Measurements from ENCODE around the gene SNAPC4.

DNA sequence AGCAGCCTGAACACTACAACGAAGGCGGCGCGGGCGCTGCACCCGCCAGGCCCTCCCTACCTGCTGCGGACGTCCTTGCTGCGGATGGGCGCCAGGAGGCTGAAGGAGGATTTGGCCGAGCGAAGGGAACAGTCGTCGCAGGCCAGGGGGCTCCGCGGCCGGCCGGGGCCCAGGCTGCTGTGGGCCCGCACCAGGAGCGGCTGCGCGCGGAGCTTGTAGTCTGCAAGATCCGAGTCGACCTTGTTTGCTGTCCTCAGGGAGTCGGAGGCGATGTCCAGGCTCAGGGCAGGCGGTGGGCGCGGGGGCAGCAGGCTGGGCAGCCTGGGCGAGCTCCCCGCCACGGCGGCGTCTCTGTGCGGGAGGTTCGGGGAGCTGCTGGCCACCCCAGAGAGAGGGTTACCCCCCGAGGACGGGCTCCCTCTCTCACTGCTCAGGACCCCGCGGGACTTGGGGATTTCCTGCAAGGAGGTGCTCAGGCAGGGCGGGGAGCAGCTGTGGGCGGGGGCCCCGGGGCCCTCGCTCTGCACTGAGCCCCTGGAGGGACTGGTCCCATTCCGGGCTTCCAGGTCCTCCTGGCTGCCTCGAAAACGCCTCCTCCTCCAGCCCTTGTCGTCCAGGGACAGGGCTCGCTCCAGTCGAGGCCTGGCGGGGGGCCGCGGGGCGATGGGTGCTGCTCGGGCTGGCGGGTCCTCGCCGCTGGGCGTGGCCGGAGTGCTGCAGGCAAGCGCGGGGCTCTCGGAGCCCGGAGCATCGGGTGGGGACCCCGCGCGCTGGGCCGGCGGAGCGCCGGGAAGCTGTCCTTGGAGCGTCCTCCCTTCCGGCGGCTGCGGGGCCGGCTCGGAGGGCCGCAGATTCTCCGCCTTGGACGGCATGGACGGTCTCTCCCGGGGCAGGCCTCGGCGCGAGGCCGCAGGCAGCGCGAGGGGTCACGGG lies 38.8 kb upstream of the SNAPC4 start:
- TF ChIP-seq EZH2phosphoT487 (IDR thresholded peaks at IDR 0.05; ENCODE audit: low read depth, severe bottlenecking, unreplicated experiment) (no peak), EZH2 (IDR thresholded peaks at IDR 0.05; ENCODE audit: borderline replicate concordance) (no peak)
- TF ChIP-seq, protein P1, sequence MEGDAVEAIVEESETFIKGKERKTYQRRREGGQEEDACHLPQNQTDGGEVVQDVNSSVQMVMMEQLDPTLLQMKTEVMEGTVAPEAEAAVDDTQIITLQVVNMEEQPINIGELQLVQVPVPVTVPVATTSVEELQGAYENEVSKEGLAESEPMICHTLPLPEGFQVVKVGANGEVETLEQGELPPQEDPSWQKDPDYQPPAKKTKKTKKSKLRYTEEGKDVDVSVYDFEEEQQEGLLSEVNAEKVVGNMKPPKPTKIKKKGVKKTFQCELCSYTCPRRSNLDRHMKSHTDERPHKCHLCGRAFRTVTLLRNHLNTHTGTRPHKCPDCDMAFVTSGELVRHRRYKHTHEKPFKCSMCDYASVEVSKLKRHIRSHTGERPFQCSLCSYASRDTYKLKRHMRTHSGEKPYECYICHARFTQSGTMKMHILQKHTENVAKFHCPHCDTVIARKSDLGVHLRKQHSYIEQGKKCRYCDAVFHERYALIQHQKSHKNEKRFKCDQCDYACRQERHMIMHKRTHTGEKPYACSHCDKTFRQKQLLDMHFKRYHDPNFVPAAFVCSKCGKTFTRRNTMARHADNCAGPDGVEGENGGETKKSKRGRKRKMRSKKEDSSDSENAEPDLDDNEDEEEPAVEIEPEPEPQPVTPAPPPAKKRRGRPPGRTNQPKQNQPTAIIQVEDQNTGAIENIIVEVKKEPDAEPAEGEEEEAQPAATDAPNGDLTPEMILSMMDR (IDR thresholded peaks at IDR 0.05; ENCODE audit: poor library complexity), result no peak

All from hepatocyte (in vitro differentiated cells).